IMR-90 (cell line): ENCODE results near the gene AIDA.

ENCODE experiments used
- BHLHE40 ChIP-seq: fragments of 150-350 bp; IDR thresholded peaks from 2 replicates; pipeline ENCODE4 v1.6.1; 2016; ENCODE audit warnings: mild to moderate bottlenecking, low read depth, low read length
- CHD1 ChIP-seq: IDR thresholded peaks from 2 replicates; pipeline ENCODE4 v1.6.1; 2012; ENCODE audit warnings: low read depth, low read length, improper control_type of control experiment
- CTCF ChIP-seq: conservative IDR thresholded peaks from 2 replicates; pipeline ENCODE4 v1.5.1; 2012; ENCODE audit warnings: mild to moderate bottlenecking, low read depth, low read length, improper control_type of control experiment
- ELK1 ChIP-seq: fragments of 150-350 bp; IDR thresholded peaks from 2 replicates; pipeline ENCODE4 v1.6.1; 2016; ENCODE audit warnings: low read depth, mild to moderate bottlenecking, low read length, moderate library complexity, borderline replicate concordance
- FOS ChIP-seq: fragments of 150-350 bp; IDR thresholded peaks from 2 replicates; pipeline ENCODE4 v1.6.1; 2016; ENCODE audit warnings: low read depth, low read length
- POLR2A ChIP-seq: IDR thresholded peaks from 2 replicates; pipeline ENCODE4 v1.6.1; 2012; ENCODE audit warnings: mild to moderate bottlenecking, low read depth, low read length
- RAD21 ChIP-seq: IDR thresholded peaks from 2 replicates; pipeline ENCODE4 v1.6.1; 2012; ENCODE audit warnings: low read length, improper control_type of control experiment
- RCOR1 ChIP-seq: IDR thresholded peaks from 2 replicates; pipeline ENCODE4 v1.6.1; 2012; ENCODE audit warnings: mild to moderate bottlenecking, low read length, improper control_type of control experiment; ENCODE audit not compliant: insufficient replicate concordance
- RFX5 ChIP-seq: IDR thresholded peaks from 2 replicates; pipeline ENCODE4 v1.8.0; 2012; ENCODE audit warnings: low read depth, mild to moderate bottlenecking, low read length, moderate library complexity
- USF2 ChIP-seq: fragments of 150-350 bp; IDR thresholded peaks from 2 replicates; pipeline ENCODE4 v1.6.1; 2017; ENCODE audit warnings: mild to moderate bottlenecking, antibody characterized with exemption, low read length, low read depth

GRCh38 chr1:222736972-222737371 lies 24.7 kb upstream of the AIDA start, which contains the start of gene FAM177B:
- TF ChIP-seq POLR2A (no peak), CTCF (no peak), USF2 (no peak), RFX5 (no peak), RAD21 (no peak), FOS (no peak), BHLHE40 (no peak), RCOR1 (no peak), ELK1 (no peak), CHD1 (no peak)
